Fibroblast of skin of right quadriceps (primary cell): ENCODE results near the gene FAR1.
"Not testable (repeated sequence)": the region's sequence is repeated elsewhere in the genome, so short reads cannot be mapped to it uniquely, and the experiment has no call there.

Experiments
- DNase-seq: peaks from one replicate; pipeline ENCODE4 v3.0.0-alpha.2; 2013

FAR1 gene

GRCh38 chr11:13668102-13668956 is at the start of gene FAR1:
Gene FAR1, plus strand, starts transcription at chr11:13668668. Its CDS starts 26,098 bp downstream, at chr11:13694766.
- DNase-seq = peak; percentile 99

GRCh38 chr11:13620063-13620462 is 48.4 kb upstream of the FAR1 start:
- no peak for DNase-seq

GRCh38 chr11:13626818-13627217 is 41.6 kb upstream of the FAR1 start:
- DNase-seq = not testable (repeated sequence)

- DNase-seq = not testable (repeated sequence)
These were observed 39.8 kb upstream of the FAR1 start for GRCh38 chr11:13628634-13629033.

- DNase-seq = no peak
These were observed 38.7 kb upstream of the FAR1 start for GRCh38 chr11:13629779-13630178.

GRCh38 chr11:13635290-13635689 is 33.2 kb upstream of the FAR1 start:
- DNase-seq = no peak

- DNase-seq = no peak
These were observed 32.7 kb upstream of the FAR1 start for GRCh38 chr11:13635804-13636203.

GRCh38 chr11:13637125-13638069 is 31.1 kb upstream of the FAR1 start:
- no peak for DNase-seq

GRCh38 chr11:13638422-13638821 is 30.0 kb upstream of the FAR1 start:
- no peak for DNase-seq

GRCh38 chr11:13644997-13645687 is 23.3 kb upstream of the FAR1 start:
- no peak for DNase-seq

- no peak for DNase-seq
These were observed 21.1 kb upstream of the FAR1 start for GRCh38 chr11:13647391-13647790.

- DNase-seq = no peak
These were observed 18.8 kb upstream of the FAR1 start for GRCh38 chr11:13649619-13650018.

GRCh38 chr11:13651515-13651914 is 17.0 kb upstream of the FAR1 start:
- not testable (repeated sequence) for DNase-seq

GRCh38 chr11:13661074-13661623 is 7.3 kb upstream of the FAR1 start:
- no peak for DNase-seq

GRCh38 chr11:13663631-13664071 is 4.8 kb upstream of the FAR1 start:
- DNase-seq = no peak

GRCh38 chr11:13664351-13664750 is 4.1 kb upstream of the FAR1 start:
- DNase-seq = no peak

GRCh38 chr11:13666708-13667107 is 1.8 kb upstream of the FAR1 start:
- no peak for DNase-seq

- no peak for DNase-seq
These were observed 1.2 kb upstream of the FAR1 start for GRCh38 chr11:13667245-13667644.

GRCh38 chr11:13667795-13668101 is 720 bp upstream of the FAR1 start:
- DNase-seq = no peak

- no peak for DNase-seq
These were observed 571 bp downstream of the FAR1 start for GRCh38 chr11:13668957-13669521.

GRCh38 chr11:13669544-13670488 is 1.3 kb downstream of the FAR1 start:
- no peak for DNase-seq
